Camera-type eye (tissue), 1 donor: ENCODE results near the gene CNOT8. TPM values are rescaled to one million over a fixed set of nuclear protein-coding genes. Genes with fewer than 3 reads are reported as not detected.

Experiments used
- total RNA-seq: library from RNA; depleted of rRNA; stranded (reverse); fragments of >200 nt; gene quantifications from one replicate; pipeline ENCODE4 v1.2.3, GENCODE V29; 2014

CNOT8 gene
- 99.5 TPM for total RNA-seq

DNA sequence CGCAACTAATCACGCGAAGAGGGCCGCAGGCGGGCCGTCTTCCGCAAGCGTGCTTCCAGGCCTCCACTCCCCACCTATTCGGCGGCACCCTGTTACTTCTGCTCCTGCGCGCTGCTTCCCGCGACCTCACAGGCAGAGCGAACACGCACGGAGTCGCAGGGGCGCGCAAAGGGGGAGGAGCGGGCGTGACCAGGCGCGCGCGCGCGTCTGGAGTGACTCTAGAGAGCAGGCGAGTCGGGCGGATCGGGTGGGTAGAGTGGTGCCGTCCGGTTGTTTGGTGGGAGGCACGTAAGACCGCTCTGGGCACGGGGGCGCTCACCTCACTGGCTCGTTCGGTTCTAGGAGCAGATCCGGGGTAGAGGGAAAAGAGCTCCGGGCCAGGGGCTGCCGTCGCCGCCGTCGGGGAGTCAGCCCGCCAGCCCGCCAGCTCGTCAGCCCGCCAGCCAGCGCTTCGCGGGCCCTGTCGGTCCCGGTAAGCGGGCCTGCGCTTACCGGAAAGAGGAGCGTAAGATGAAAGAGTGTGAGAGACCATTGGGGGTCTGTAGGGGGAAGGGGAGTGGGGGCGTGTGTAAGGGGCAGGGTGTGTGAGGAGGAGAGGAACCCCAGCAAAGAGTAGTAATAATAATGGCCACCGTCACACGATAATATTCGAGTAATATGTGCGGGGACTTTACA, at the start of gene CNOT8:
TSS of gene CNOT8 (plus strand) at position 331 of the 675 bp plus-strand sequence. CDS start 4,652 bp downstream, outside the sequence.

GRCh38 chr5:154850255-154851062, 8.0 kb upstream of the CNOT8 start, which contains the start of gene FAXDC2:
TSS of gene FAXDC2 (minus strand) at chr5:154850603. CDS start at chr5:154838178, 12,425 bp downstream.

Other genes starting within 250 kb of the CNOT8 start
- 79.0 TPM for gene LARP1, start 103.2 kb upstream of the CNOT8 start, total RNA-seq
- gene FAXDC2, start 8.0 kb upstream of the CNOT8 start, total RNA-seq, result 23.8 TPM
- 32.2 TPM for gene GEMIN5, start 79.6 kb downstream of the CNOT8 start, total RNA-seq
- gene MRPL22, start 82.4 kb downstream of the CNOT8 start, total RNA-seq, result 25.3 TPM
- gene KIF4B, start 155.1 kb downstream of the CNOT8 start, total RNA-seq, result 0.33 TPM